ENCODE results near the gene SYT6.

SYT6 gene

GRCh38 chr1:114104949-114105348, 48.7 kb downstream of the SYT6 start:
- H3K36me3 Mint-ChIP-seq, result no peaks in the 10 kb centered on the region
- no peak overlapping the region for H3K4me3 Mint-ChIP-seq
- H3K27ac Mint-ChIP-seq, result no peak overlapping the region
- H3K9me3 Mint-ChIP-seq, result no peaks in the 10 kb centered on the region
- DNase-seq, result no peak
- no peaks in the 10 kb centered on the region for H3K4me1 Mint-ChIP-seq
- ATAC-seq (replicated peaks), result no peak
- peaks cover 5 to 6% of the 10 kb centered on the region in 2 donors for H3K27me3 Mint-ChIP-seq

GRCh38 chr1:114103992-114104391, 49.7 kb downstream of the SYT6 start:
- no peak for ATAC-seq (replicated peaks)

GRCh38 chr1:114102136-114102535, 51.5 kb downstream of the SYT6 start:
- DNase-seq (no peak), ATAC-seq (replicated peaks) (no peak)
- no peak overlapping the region for H3K4me3 Mint-ChIP-seq
- no peaks in the 10 kb centered on the region for H3K9me3 Mint-ChIP-seq
- no peaks in the 10 kb centered on the region for H3K36me3 Mint-ChIP-seq
- H3K27ac Mint-ChIP-seq, result no peak overlapping the region
- H3K4me1 Mint-ChIP-seq, result no peaks in the 10 kb centered on the region
- H3K27me3 Mint-ChIP-seq, result peaks cover 9 to 17% of the 10 kb centered on the region in 2 donors

More at GRCh38 chr1:114103992-114104391, 49.7 kb downstream of the SYT6 start:
- Mint-ChIP-seq H3K4me1 (no peaks in the 10 kb centered on the region), H3K36me3 (no peaks in the 10 kb centered on the region), H3K4me3 (no peak overlapping the region), H3K27ac (no peak overlapping the region), H3K27me3 (peaks cover 5 to 6% of the 10 kb centered on the region in 2 donors), H3K9me3 (no peaks in the 10 kb centered on the region)
- no peak for DNase-seq

- no peak for ATAC-seq (replicated peaks)
- H3K4me3 Mint-ChIP-seq, result no peak overlapping the region
- H3K9me3 Mint-ChIP-seq, result no peaks in the 10 kb centered on the region
- H3K36me3 Mint-ChIP-seq, result no peaks in the 10 kb centered on the region
- no peak for DNase-seq
- H3K27me3 Mint-ChIP-seq, result peaks cover 9 to 17% of the 10 kb centered on the region in 2 donors
- H3K27ac Mint-ChIP-seq, result no peak overlapping the region
- no peaks in the 10 kb centered on the region for H3K4me1 Mint-ChIP-seq
Measured at GRCh38 chr1:114100148-114100547, 53.5 kb downstream of the SYT6 start.

GRCh38 chr1:114099268-114099667, 54.4 kb downstream of the SYT6 start:
- H3K27ac Mint-ChIP-seq, result no peak overlapping the region

GRCh38 chr1:114097109-114097508, 56.6 kb downstream of the SYT6 start:
- ATAC-seq (replicated peaks) (no peak), DNase-seq (no peak)
- Mint-ChIP-seq H3K4me3 (no peak overlapping the region), H3K36me3 (no peaks in the 10 kb centered on the region), H3K27ac (no peak overlapping the region), H3K9me3 (no peaks in the 10 kb centered on the region), H3K27me3 (peaks cover 4 to 11% of the 10 kb centered on the region in 2 donors), H3K4me1 (no peaks in the 10 kb centered on the region)

More at GRCh38 chr1:114099268-114099667, 54.4 kb downstream of the SYT6 start:
- Mint-ChIP-seq H3K9me3 (no peaks in the 10 kb centered on the region), H3K4me1 (no peaks in the 10 kb centered on the region), H3K36me3 (no peaks in the 10 kb centered on the region), H3K4me3 (no peak overlapping the region), H3K27me3 (peaks cover 7 to 16% of the 10 kb centered on the region in 2 donors)
- ATAC-seq (replicated peaks) (no peak), DNase-seq (no peak)

- Mint-ChIP-seq H3K36me3 (no peaks in the 10 kb centered on the region), H3K27ac (no peak overlapping the region), H3K27me3 (peaks cover 9 to 12% of the 10 kb centered on the region in 2 donors), H3K4me1 (no peaks in the 10 kb centered on the region), H3K4me3 (no peak overlapping the region), H3K9me3 (no peaks in the 10 kb centered on the region)
- ATAC-seq (replicated peaks) (no peak), DNase-seq (no peak)
Measured at GRCh38 chr1:114094675-114095074, 59.0 kb downstream of the SYT6 start.

GRCh38 chr1:114094363-114094634, 59.4 kb downstream of the SYT6 start:
- Mint-ChIP-seq H3K36me3 (no peaks in the 10 kb centered on the region), H3K27me3 (peaks cover 13 to 15% of the 10 kb centered on the region in 2 donors), H3K4me1 (no peaks in the 10 kb centered on the region), H3K4me3 (no peak overlapping the region), H3K27ac (no peak overlapping the region), H3K9me3 (no peaks in the 10 kb centered on the region)
- DNase-seq, result no peak
- no peak for ATAC-seq (replicated peaks)

GRCh38 chr1:114093624-114094362, 59.9 kb downstream of the SYT6 start:
- H3K9me3 Mint-ChIP-seq, result no peaks in the 10 kb centered on the region
- ATAC-seq (replicated peaks) (no peak), DNase-seq (no peak)
- no peaks in the 10 kb centered on the region for H3K4me1 Mint-ChIP-seq
- no peak overlapping the region for H3K4me3 Mint-ChIP-seq
- H3K36me3 Mint-ChIP-seq, result no peaks in the 10 kb centered on the region
- H3K27me3 Mint-ChIP-seq, result peaks cover 16 to 18% of the 10 kb centered on the region in 2 donors
- H3K27ac Mint-ChIP-seq, result no peak overlapping the region

- H3K9me3 Mint-ChIP-seq, result no peaks in the 10 kb centered on the region
- H3K36me3 Mint-ChIP-seq, result no peaks in the 10 kb centered on the region
Measured at GRCh38 chr1:114092186-114093062, 61.2 kb downstream of the SYT6 start.

GRCh38 chr1:114091711-114092110, 62.0 kb downstream of the SYT6 start:
- no peak for DNase-seq
- Mint-ChIP-seq H3K27ac (no peak overlapping the region), H3K36me3 (no peaks in the 10 kb centered on the region), H3K27me3 (peaks cover 4 to 15% of the 10 kb centered on the region in 2 donors), H3K9me3 (no peaks in the 10 kb centered on the region), H3K4me1 (no peaks in the 10 kb centered on the region), H3K4me3 (no peak overlapping the region)
- no peak for ATAC-seq (replicated peaks)

More at GRCh38 chr1:114092186-114093062, 61.2 kb downstream of the SYT6 start:
- H3K27ac Mint-ChIP-seq, result no peak overlapping the region
- H3K27me3 Mint-ChIP-seq, result peaks cover 6 to 16% of the 10 kb centered on the region in 2 donors
- H3K4me3 Mint-ChIP-seq, result no peak overlapping the region
- ATAC-seq (replicated peaks), result no peak
- no peaks in the 10 kb centered on the region for H3K4me1 Mint-ChIP-seq
- no peak for DNase-seq

GRCh38 chr1:114090738-114091505, 62.7 kb downstream of the SYT6 start:
- H3K27ac Mint-ChIP-seq, result no peak overlapping the region
- no peak for ATAC-seq (replicated peaks)
- no peaks in the 10 kb centered on the region for H3K36me3 Mint-ChIP-seq
- no peak for DNase-seq
- H3K9me3 Mint-ChIP-seq, result no peaks in the 10 kb centered on the region
- no peaks in the 10 kb centered on the region for H3K4me1 Mint-ChIP-seq
- peaks cover 4 to 15% of the 10 kb centered on the region in 2 donors for H3K27me3 Mint-ChIP-seq
- no peak overlapping the region for H3K4me3 Mint-ChIP-seq

- no peaks in the 10 kb centered on the region for H3K36me3 Mint-ChIP-seq
- DNase-seq (no peak), ATAC-seq (replicated peaks) (no peak)
- peaks cover 4 to 15% of the 10 kb centered on the region in 2 donors for H3K27me3 Mint-ChIP-seq
- H3K4me1 Mint-ChIP-seq, result no peaks in the 10 kb centered on the region
- H3K4me3 Mint-ChIP-seq, result no peak overlapping the region
- no peaks in the 10 kb centered on the region for H3K9me3 Mint-ChIP-seq
- no peak overlapping the region for H3K27ac Mint-ChIP-seq
Measured at GRCh38 chr1:114089502-114090138, 64.0 kb downstream of the SYT6 start.
